Measurements from ENCODE around the gene ZNF80. TPM values are rescaled to one million over a fixed set of nuclear protein-coding genes. Genes with fewer than 3 reads are reported as not detected.

Gene ZNF80
- total and polyA plus RNA-seq, 2 of the 8 experiments (the other 6 are each of a cell fraction or from before 2014, with no cell fraction given), result not detected

DNA sequence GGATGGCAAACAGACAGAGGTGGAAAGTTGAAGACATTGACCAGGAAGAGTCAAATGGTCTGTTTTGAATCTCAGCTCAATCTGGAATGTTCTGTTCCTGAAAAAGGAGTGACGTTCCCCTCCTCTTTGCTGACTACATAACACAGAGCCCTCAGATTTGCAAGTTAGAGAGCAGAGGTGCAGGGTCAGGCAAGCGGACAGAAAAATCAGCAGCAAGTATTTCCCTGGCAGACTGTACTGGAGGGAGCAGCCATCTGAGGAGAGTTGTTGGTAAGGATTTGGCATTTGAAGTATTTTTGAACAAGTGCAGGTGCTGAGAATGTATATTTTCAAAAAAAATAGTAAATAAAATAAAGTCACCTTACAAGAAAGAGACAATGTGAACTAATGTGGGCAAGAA lies 17.6 kb downstream of the ZNF80 start (continued):
- TF ChIP-seq, protein P1, sequence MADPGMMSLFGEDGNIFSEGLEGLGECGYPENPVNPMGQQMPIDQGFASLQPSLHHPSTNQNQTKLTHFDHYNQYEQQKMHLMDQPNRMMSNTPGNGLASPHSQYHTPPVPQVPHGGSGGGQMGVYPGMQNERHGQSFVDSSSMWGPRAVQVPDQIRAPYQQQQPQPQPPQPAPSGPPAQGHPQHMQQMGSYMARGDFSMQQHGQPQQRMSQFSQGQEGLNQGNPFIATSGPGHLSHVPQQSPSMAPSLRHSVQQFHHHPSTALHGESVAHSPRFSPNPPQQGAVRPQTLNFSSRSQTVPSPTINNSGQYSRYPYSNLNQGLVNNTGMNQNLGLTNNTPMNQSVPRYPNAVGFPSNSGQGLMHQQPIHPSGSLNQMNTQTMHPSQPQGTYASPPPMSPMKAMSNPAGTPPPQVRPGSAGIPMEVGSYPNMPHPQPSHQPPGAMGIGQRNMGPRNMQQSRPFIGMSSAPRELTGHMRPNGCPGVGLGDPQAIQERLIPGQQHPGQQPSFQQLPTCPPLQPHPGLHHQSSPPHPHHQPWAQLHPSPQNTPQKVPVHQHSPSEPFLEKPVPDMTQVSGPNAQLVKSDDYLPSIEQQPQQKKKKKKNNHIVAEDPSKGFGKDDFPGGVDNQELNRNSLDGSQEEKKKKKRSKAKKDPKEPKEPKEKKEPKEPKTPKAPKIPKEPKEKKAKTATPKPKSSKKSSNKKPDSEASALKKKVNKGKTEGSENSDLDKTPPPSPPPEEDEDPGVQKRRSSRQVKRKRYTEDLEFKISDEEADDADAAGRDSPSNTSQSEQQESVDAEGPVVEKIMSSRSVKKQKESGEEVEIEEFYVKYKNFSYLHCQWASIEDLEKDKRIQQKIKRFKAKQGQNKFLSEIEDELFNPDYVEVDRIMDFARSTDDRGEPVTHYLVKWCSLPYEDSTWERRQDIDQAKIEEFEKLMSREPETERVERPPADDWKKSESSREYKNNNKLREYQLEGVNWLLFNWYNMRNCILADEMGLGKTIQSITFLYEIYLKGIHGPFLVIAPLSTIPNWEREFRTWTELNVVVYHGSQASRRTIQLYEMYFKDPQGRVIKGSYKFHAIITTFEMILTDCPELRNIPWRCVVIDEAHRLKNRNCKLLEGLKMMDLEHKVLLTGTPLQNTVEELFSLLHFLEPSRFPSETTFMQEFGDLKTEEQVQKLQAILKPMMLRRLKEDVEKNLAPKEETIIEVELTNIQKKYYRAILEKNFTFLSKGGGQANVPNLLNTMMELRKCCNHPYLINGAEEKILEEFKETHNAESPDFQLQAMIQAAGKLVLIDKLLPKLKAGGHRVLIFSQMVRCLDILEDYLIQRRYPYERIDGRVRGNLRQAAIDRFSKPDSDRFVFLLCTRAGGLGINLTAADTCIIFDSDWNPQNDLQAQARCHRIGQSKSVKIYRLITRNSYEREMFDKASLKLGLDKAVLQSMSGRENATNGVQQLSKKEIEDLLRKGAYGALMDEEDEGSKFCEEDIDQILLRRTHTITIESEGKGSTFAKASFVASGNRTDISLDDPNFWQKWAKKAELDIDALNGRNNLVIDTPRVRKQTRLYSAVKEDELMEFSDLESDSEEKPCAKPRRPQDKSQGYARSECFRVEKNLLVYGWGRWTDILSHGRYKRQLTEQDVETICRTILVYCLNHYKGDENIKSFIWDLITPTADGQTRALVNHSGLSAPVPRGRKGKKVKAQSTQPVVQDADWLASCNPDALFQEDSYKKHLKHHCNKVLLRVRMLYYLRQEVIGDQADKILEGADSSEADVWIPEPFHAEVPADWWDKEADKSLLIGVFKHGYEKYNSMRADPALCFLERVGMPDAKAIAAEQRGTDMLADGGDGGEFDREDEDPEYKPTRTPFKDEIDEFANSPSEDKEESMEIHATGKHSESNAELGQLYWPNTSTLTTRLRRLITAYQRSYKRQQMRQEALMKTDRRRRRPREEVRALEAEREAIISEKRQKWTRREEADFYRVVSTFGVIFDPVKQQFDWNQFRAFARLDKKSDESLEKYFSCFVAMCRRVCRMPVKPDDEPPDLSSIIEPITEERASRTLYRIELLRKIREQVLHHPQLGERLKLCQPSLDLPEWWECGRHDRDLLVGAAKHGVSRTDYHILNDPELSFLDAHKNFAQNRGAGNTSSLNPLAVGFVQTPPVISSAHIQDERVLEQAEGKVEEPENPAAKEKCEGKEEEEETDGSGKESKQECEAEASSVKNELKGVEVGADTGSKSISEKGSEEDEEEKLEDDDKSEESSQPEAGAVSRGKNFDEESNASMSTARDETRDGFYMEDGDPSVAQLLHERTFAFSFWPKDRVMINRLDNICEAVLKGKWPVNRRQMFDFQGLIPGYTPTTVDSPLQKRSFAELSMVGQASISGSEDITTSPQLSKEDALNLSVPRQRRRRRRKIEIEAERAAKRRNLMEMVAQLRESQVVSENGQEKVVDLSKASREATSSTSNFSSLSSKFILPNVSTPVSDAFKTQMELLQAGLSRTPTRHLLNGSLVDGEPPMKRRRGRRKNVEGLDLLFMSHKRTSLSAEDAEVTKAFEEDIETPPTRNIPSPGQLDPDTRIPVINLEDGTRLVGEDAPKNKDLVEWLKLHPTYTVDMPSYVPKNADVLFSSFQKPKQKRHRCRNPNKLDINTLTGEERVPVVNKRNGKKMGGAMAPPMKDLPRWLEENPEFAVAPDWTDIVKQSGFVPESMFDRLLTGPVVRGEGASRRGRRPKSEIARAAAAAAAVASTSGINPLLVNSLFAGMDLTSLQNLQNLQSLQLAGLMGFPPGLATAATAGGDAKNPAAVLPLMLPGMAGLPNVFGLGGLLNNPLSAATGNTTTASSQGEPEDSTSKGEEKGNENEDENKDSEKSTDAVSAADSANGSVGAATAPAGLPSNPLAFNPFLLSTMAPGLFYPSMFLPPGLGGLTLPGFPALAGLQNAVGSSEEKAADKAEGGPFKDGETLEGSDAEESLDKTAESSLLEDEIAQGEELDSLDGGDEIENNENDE (IDR thresholded peaks at IDR 0.05; ENCODE audit: insufficient replicate concordance, low read length), result no peak
- TF ChIP-seq CREB1 (IDR thresholded peaks at IDR 0.05) (no peak), CEBPB (IDR thresholded peaks at IDR 0.05; ENCODE audit: low read depth, low read length) (no peak), CTBP2 (IDR thresholded peaks at IDR 0.05; ENCODE audit: borderline replicate concordance, insufficient read depth, insufficient read length, low read length) (no peak), POLR2AphosphoS5 (IDR thresholded peaks at IDR 0.05; ENCODE audit: low read depth, low read length) (no peak), E2F6 (IDR thresholded peaks at IDR 0.05) (no peak), YY1 (IDR thresholded peaks at IDR 0.05; ENCODE audit: low read depth, low read length) (no peak), RAD21 (IDR thresholded peaks at IDR 0.05 in 1 of 2, conservative IDR thresholded peaks at IDR 0.05 in 1 of 2; ENCODE audit: low read depth in 2 of 2, low read length in 2 of 2) (no peak), SP4 (IDR thresholded peaks at IDR 0.05; ENCODE audit: low read length) (no peak), NRF1 (IDR thresholded peaks at IDR 0.05; ENCODE audit: low read depth, low read length) (no peak), BCL11A (IDR thresholded peaks at IDR 0.05; ENCODE audit: low read depth in 2 of 2, low read length in 2 of 2) (no peak)
- TF ChIP-seq, protein P2, sequence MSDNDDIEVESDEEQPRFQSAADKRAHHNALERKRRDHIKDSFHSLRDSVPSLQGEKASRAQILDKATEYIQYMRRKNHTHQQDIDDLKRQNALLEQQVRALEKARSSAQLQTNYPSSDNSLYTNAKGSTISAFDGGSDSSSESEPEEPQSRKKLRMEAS (IDR thresholded peaks at IDR 0.05), result no peak
